ENCODE results near the gene TMIGD1.

DNA sequence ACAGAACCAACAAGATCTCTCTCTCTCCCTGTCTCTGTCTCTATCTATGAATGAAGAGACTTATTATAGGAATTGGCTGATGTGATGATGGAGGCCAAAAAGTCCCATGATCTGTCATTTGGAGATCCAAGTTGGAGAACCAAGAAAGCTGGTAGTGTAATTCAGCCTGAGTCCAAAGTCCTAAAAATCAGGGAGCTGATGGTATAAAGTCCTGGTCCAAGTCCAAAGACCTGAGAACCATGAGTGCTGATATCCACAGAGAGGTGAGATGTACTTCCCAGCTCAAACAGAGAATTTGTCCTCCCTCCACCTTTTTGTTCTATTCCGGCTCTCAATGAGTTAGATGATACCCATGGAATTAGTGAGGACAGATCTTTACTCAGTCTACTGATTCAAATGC is 15.4 kb upstream of the TMIGD1 start:
- TF ChIP-seq YY1 (IDR thresholded peaks at IDR 0.05; ENCODE audit: insufficient read depth, insufficient read length) (no peak), ZNF274 (IDR thresholded peaks at IDR 0.05; ENCODE audit: low read depth, low read length) (no peak), SUZ12 (IDR thresholded peaks at IDR 0.05; ENCODE audit: extremely low read depth, insufficient read depth, insufficient read length) (no peak)
